Fibroblast of pulmonary artery (primary cell): ENCODE data around the gene ITGAL.

Experiments used
- DNase-seq: peaks from one replicate; pipeline ENCODE4 v3.0.0-alpha.2; 2010; ENCODE audit warnings: low read depth
- H3K4me3 ChIP-seq: replicated peaks from 2 replicates; pipeline ENCODE4 v1.5.1; 2011; ENCODE audit warnings: low read depth, mild to moderate bottlenecking, control low read depth, low read length, moderate library complexity
- TF ChIP-seq, protein P1 (sequence below): IDR thresholded peaks from 2 replicates; pipeline ENCODE4 v1.5.1; 2011; ENCODE audit warnings: mild to moderate bottlenecking, control low read depth, low read length, inconsistent platforms; ENCODE audit errors: missing control alignments

The ITGAL gene

GRCh38 chr16:30491744-30492308 lies 19.3 kb downstream of the ITGAL start:
- DNase-seq = peak; percentile 80
- H3K4me3 ChIP-seq = no peak overlapping the region
- TF ChIP-seq, protein P1, sequence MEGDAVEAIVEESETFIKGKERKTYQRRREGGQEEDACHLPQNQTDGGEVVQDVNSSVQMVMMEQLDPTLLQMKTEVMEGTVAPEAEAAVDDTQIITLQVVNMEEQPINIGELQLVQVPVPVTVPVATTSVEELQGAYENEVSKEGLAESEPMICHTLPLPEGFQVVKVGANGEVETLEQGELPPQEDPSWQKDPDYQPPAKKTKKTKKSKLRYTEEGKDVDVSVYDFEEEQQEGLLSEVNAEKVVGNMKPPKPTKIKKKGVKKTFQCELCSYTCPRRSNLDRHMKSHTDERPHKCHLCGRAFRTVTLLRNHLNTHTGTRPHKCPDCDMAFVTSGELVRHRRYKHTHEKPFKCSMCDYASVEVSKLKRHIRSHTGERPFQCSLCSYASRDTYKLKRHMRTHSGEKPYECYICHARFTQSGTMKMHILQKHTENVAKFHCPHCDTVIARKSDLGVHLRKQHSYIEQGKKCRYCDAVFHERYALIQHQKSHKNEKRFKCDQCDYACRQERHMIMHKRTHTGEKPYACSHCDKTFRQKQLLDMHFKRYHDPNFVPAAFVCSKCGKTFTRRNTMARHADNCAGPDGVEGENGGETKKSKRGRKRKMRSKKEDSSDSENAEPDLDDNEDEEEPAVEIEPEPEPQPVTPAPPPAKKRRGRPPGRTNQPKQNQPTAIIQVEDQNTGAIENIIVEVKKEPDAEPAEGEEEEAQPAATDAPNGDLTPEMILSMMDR = no peak

GRCh38 chr16:30493941-30494488 lies 21.5 kb downstream of the ITGAL start:
- TF ChIP-seq, protein P1 = no peak
- no peak for DNase-seq
- no peak overlapping the region for H3K4me3 ChIP-seq

DNA sequence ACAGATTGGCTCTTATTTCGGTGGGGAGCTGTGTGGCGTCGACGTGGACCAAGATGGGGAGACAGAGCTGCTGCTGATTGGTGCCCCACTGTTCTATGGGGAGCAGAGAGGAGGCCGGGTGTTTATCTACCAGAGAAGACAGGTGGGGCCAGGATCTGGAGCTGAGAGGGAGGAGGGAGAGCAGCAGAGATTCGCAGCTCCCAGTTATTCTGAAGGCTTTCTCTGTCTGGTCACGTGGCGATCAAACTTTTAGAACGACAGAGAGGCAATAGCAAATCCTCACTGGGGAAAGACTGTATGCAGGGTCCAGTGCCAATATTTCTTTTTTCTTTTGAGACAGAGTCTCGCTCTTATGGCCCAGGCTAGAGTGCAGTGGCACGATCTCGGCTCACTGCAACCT lies 22.2 kb downstream of the ITGAL start:
- no peak for DNase-seq
- TF ChIP-seq, protein P1 = no peak

DNA sequence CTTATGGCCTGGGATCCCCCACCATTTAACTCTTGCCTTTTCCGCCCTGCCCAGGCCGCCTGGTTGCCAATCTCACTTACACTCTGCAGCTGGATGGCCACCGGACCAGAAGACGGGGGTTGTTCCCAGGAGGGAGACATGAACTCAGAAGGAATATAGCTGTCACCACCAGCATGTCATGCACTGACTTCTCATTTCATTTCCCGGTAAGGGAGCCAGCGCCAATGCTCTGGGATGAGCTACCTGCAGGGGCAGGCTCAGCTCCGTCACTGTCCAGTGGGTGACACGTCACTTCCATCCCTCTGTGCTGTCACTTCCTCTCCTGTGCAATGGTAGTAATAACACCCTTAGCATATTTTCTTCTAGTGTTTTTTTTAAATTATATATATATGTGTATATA lies 26.7 kb downstream of the ITGAL start:
- TF ChIP-seq, protein P1 = no peak
- H3K4me3 ChIP-seq = no peak overlapping the region
- DNase-seq = no peak

More for the DNA sequence above, 22.2 kb downstream of the ITGAL start:
- no peak overlapping the region for H3K4me3 ChIP-seq

GRCh38 chr16:30503403-30504296 lies 31.1 kb downstream of the ITGAL start:
- no peak for DNase-seq
- TF ChIP-seq, protein P1 = no peak
- H3K4me3 ChIP-seq = no peak overlapping the region

- TF ChIP-seq, protein P1 = no peak
- no peak for DNase-seq
Observed at GRCh38 chr16:30509081-30509765, 36.7 kb downstream of the ITGAL start.

More at GRCh38 chr16:30509081-30509765, 36.7 kb downstream of the ITGAL start:
- H3K4me3 ChIP-seq = no peak overlapping the region
